ENCODE measurements around the gene LDB2.

LDB2 gene

GRCh38 chr4:16728111-16728510 lies 170.3 kb downstream of the LDB2 start:
- DNase-seq (ENCODE audit: low read depth): no peak
- H3K4me1 ChIP-seq (ENCODE audit: control insufficient read depth, insufficient read depth, low read length): no peaks in the 10 kb centered on the region
- H3K9ac ChIP-seq (ENCODE audit: low read length): no peak overlapping the region
- H3K4me3 ChIP-seq (ENCODE audit: low read length): no peak overlapping the region
- no peaks in the 10 kb centered on the region for H3K9me3 ChIP-seq (ENCODE audit: control insufficient read depth, low read length)
- no peaks in the 10 kb centered on the region for H3K36me3 ChIP-seq (ENCODE audit: control insufficient read depth, insufficient read depth, low read length, severe bottlenecking)
- no peaks in the 10 kb centered on the region for H3K27me3 ChIP-seq (replicated peaks; ENCODE audit: control insufficient read depth, insufficient read depth, low read length)

- Histone ChIP-seq H3K4me1 (ENCODE audit: control insufficient read depth, insufficient read depth, low read length) (no peaks in the 10 kb centered on the region), H3K9ac (ENCODE audit: low read length) (no peak overlapping the region), H3K27me3 (replicated peaks; ENCODE audit: control insufficient read depth, insufficient read depth, low read length) (no peaks in the 10 kb centered on the region), H3K9me3 (ENCODE audit: control insufficient read depth, low read length) (no peaks in the 10 kb centered on the region), H3K4me3 (ENCODE audit: low read length) (no peak overlapping the region), H3K36me3 (ENCODE audit: control insufficient read depth, insufficient read depth, low read length, severe bottlenecking) (no peaks in the 10 kb centered on the region)
- DNase-seq (ENCODE audit: low read depth): no peak
Measured at GRCh38 chr4:16727218-16727617, 171.2 kb downstream of the LDB2 start.

- no peak overlapping the region for H3K9ac ChIP-seq (ENCODE audit: low read length)
- no peaks in the 10 kb centered on the region for H3K36me3 ChIP-seq (ENCODE audit: control insufficient read depth, insufficient read depth, low read length, severe bottlenecking)
- peaks cover 4% of the 10 kb centered on the region for H3K4me1 ChIP-seq (ENCODE audit: control insufficient read depth, insufficient read depth, low read length)
- no peaks in the 10 kb centered on the region for H3K27me3 ChIP-seq (replicated peaks; ENCODE audit: control insufficient read depth, insufficient read depth, low read length)
- no peak for DNase-seq (ENCODE audit: low read depth)
- H3K9me3 ChIP-seq (ENCODE audit: control insufficient read depth, low read length): no peaks in the 10 kb centered on the region
- no peak overlapping the region for H3K4me3 ChIP-seq (ENCODE audit: low read length)
Measured at GRCh38 chr4:16726368-16727050, 171.9 kb downstream of the LDB2 start.

GRCh38 chr4:16725252-16725651 lies 173.2 kb downstream of the LDB2 start:
- H3K4me1 ChIP-seq (ENCODE audit: control insufficient read depth, insufficient read depth, low read length): peaks cover 15% of the 10 kb centered on the region
- DNase-seq (ENCODE audit: low read depth): no peak
- H3K4me3 ChIP-seq (ENCODE audit: low read length): no peak overlapping the region
- H3K27me3 ChIP-seq (replicated peaks; ENCODE audit: control insufficient read depth, insufficient read depth, low read length): no peaks in the 10 kb centered on the region
- no peak overlapping the region for H3K9ac ChIP-seq (ENCODE audit: low read length)
- H3K9me3 ChIP-seq (ENCODE audit: control insufficient read depth, low read length): no peaks in the 10 kb centered on the region
- no peaks in the 10 kb centered on the region for H3K36me3 ChIP-seq (ENCODE audit: control insufficient read depth, insufficient read depth, low read length, severe bottlenecking)

GRCh38 chr4:16722416-16722815 lies 176.0 kb downstream of the LDB2 start:
- Histone ChIP-seq H3K4me3 (ENCODE audit: low read length) (no peak overlapping the region), H3K4me1 (ENCODE audit: control insufficient read depth, insufficient read depth, low read length) (peaks cover 21% of the 10 kb centered on the region), H3K9me3 (ENCODE audit: control insufficient read depth, low read length) (no peaks in the 10 kb centered on the region), H3K27me3 (replicated peaks; ENCODE audit: control insufficient read depth, insufficient read depth, low read length) (no peaks in the 10 kb centered on the region), H3K9ac (ENCODE audit: low read length) (no peak overlapping the region), H3K36me3 (ENCODE audit: control insufficient read depth, insufficient read depth, low read length, severe bottlenecking) (no peaks in the 10 kb centered on the region)
- DNase-seq (ENCODE audit: low read depth): peak; percentile 17

- DNase-seq (ENCODE audit: low read depth): peak; percentile 76
- no peaks in the 10 kb centered on the region for H3K36me3 ChIP-seq (ENCODE audit: control insufficient read depth, insufficient read depth, low read length, severe bottlenecking)
- no peaks in the 10 kb centered on the region for H3K9me3 ChIP-seq (ENCODE audit: control insufficient read depth, low read length)
- H3K9ac ChIP-seq (ENCODE audit: low read length): peak overlapping the region; percentile 27
- peak overlapping the region; percentile 71 for H3K4me3 ChIP-seq (ENCODE audit: low read length)
- H3K4me1 ChIP-seq (ENCODE audit: control insufficient read depth, insufficient read depth, low read length): peaks cover 24% of the 10 kb centered on the region
- no peaks in the 10 kb centered on the region for H3K27me3 ChIP-seq (replicated peaks; ENCODE audit: control insufficient read depth, insufficient read depth, low read length)
Measured at GRCh38 chr4:16721613-16722291, 176.7 kb downstream of the LDB2 start.

GRCh38 chr4:16720761-16721160 lies 177.7 kb downstream of the LDB2 start:
- peak overlapping the region; percentile 27 for H3K9ac ChIP-seq (ENCODE audit: low read length)
- H3K36me3 ChIP-seq (ENCODE audit: control insufficient read depth, insufficient read depth, low read length, severe bottlenecking): no peaks in the 10 kb centered on the region
- peaks cover 34% of the 10 kb centered on the region for H3K4me1 ChIP-seq (ENCODE audit: control insufficient read depth, insufficient read depth, low read length)
- H3K27me3 ChIP-seq (replicated peaks; ENCODE audit: control insufficient read depth, insufficient read depth, low read length): no peaks in the 10 kb centered on the region
- no peaks in the 10 kb centered on the region for H3K9me3 ChIP-seq (ENCODE audit: control insufficient read depth, low read length)
- peak overlapping the region; percentile 71 for H3K4me3 ChIP-seq (ENCODE audit: low read length)
- no peak for DNase-seq (ENCODE audit: low read depth)

GRCh38 chr4:16717266-16717970 lies 181.0 kb downstream of the LDB2 start:
- Histone ChIP-seq H3K36me3 (ENCODE audit: control insufficient read depth, insufficient read depth, low read length, severe bottlenecking) (no peaks in the 10 kb centered on the region), H3K9ac (ENCODE audit: low read length) (peak overlapping the region; percentile 13), H3K4me3 (ENCODE audit: low read length) (no peak overlapping the region), H3K4me1 (ENCODE audit: control insufficient read depth, insufficient read depth, low read length) (peaks cover 43% of the 10 kb centered on the region), H3K9me3 (ENCODE audit: control insufficient read depth, low read length) (no peaks in the 10 kb centered on the region), H3K27me3 (replicated peaks; ENCODE audit: control insufficient read depth, insufficient read depth, low read length) (no peaks in the 10 kb centered on the region)
- DNase-seq (ENCODE audit: low read depth): peak; percentile 59

- Histone ChIP-seq H3K4me1 (ENCODE audit: control insufficient read depth, insufficient read depth, low read length) (peaks cover 28% of the 10 kb centered on the region), H3K4me3 (ENCODE audit: low read length) (peak overlapping the region; percentile 30), H3K36me3 (ENCODE audit: control insufficient read depth, insufficient read depth, low read length, severe bottlenecking) (no peaks in the 10 kb centered on the region), H3K9ac (ENCODE audit: low read length) (no peak overlapping the region), H3K27me3 (replicated peaks; ENCODE audit: control insufficient read depth, insufficient read depth, low read length) (no peaks in the 10 kb centered on the region), H3K9me3 (ENCODE audit: control insufficient read depth, low read length) (no peaks in the 10 kb centered on the region)
- peak; percentile 52 for DNase-seq (ENCODE audit: low read depth)
Measured at GRCh38 chr4:16715482-16715881, 183.0 kb downstream of the LDB2 start.

- no peak overlapping the region for H3K4me3 ChIP-seq (ENCODE audit: low read length)
- no peak overlapping the region for H3K9ac ChIP-seq (ENCODE audit: low read length)
- H3K36me3 ChIP-seq (ENCODE audit: control insufficient read depth, insufficient read depth, low read length, severe bottlenecking): no peaks in the 10 kb centered on the region
- no peaks in the 10 kb centered on the region for H3K27me3 ChIP-seq (replicated peaks; ENCODE audit: control insufficient read depth, insufficient read depth, low read length)
- no peak for DNase-seq (ENCODE audit: low read depth)
- peaks cover 28% of the 10 kb centered on the region for H3K4me1 ChIP-seq (ENCODE audit: control insufficient read depth, insufficient read depth, low read length)
- no peaks in the 10 kb centered on the region for H3K9me3 ChIP-seq (ENCODE audit: control insufficient read depth, low read length)
Measured at GRCh38 chr4:16714191-16714590, 184.3 kb downstream of the LDB2 start.

GRCh38 chr4:16713696-16714095 lies 184.7 kb downstream of the LDB2 start:
- H3K9ac ChIP-seq (ENCODE audit: low read length): no peak overlapping the region
- peaks cover 28% of the 10 kb centered on the region for H3K4me1 ChIP-seq (ENCODE audit: control insufficient read depth, insufficient read depth, low read length)
- no peaks in the 10 kb centered on the region for H3K9me3 ChIP-seq (ENCODE audit: control insufficient read depth, low read length)
- no peak overlapping the region for H3K4me3 ChIP-seq (ENCODE audit: low read length)
- H3K36me3 ChIP-seq (ENCODE audit: control insufficient read depth, insufficient read depth, low read length, severe bottlenecking): no peaks in the 10 kb centered on the region
- DNase-seq (ENCODE audit: low read depth): no peak
- H3K27me3 ChIP-seq (replicated peaks; ENCODE audit: control insufficient read depth, insufficient read depth, low read length): no peaks in the 10 kb centered on the region

All from adipocyte (in vitro differentiated cells).